WERI-Rb-1 (cell line): Measurements from ENCODE around the gene FBLN2.

ENCODE experiments used
- DNase-seq: peaks from one replicate; pipeline ENCODE4 v3.0.0-alpha.2; 2020
- H3K27ac ChIP-seq: fragments of 250-450 bp; sonication (Bioruptor Pico); 2 replicates; pipeline ENCODE4 v1.5.1; 2020; ENCODE audit warnings: mild to moderate bottlenecking, moderate library complexity
- H3K27me3 ChIP-seq: fragments of 250-450 bp; sonication (Bioruptor Pico); 2 replicates; pipeline ENCODE4 v1.5.1; 2021; ENCODE audit warnings: mild to moderate bottlenecking, low read depth, moderate library complexity; ENCODE audit not compliant: insufficient read depth, severe bottlenecking
- H3K36me3 ChIP-seq: fragments of 250-450 bp; sonication (Bioruptor Pico); 2 replicates; pipeline ENCODE4 v1.5.1; 2020; ENCODE audit warnings: mild to moderate bottlenecking, moderate library complexity
- H3K4me3 ChIP-seq: 2 replicates; pipeline ENCODE4 v1.5.1; 2011; ENCODE audit warnings: low read depth, mild to moderate bottlenecking, control low read depth, low read length
- H3K9me3 ChIP-seq: fragments of 250-450 bp; sonication (Bioruptor Pico); 2 replicates; pipeline ENCODE4 v1.5.1; 2021; ENCODE audit warnings: mild to moderate bottlenecking, moderate library complexity; ENCODE audit not compliant: severe bottlenecking
- CTCF ChIP-seq: IDR thresholded peaks from 2 replicates; pipeline ENCODE4 v1.5.1; 2011; ENCODE audit warnings: low read depth, mild to moderate bottlenecking, control low read depth, inconsistent platforms, low read length

FBLN2 gene

DNA sequence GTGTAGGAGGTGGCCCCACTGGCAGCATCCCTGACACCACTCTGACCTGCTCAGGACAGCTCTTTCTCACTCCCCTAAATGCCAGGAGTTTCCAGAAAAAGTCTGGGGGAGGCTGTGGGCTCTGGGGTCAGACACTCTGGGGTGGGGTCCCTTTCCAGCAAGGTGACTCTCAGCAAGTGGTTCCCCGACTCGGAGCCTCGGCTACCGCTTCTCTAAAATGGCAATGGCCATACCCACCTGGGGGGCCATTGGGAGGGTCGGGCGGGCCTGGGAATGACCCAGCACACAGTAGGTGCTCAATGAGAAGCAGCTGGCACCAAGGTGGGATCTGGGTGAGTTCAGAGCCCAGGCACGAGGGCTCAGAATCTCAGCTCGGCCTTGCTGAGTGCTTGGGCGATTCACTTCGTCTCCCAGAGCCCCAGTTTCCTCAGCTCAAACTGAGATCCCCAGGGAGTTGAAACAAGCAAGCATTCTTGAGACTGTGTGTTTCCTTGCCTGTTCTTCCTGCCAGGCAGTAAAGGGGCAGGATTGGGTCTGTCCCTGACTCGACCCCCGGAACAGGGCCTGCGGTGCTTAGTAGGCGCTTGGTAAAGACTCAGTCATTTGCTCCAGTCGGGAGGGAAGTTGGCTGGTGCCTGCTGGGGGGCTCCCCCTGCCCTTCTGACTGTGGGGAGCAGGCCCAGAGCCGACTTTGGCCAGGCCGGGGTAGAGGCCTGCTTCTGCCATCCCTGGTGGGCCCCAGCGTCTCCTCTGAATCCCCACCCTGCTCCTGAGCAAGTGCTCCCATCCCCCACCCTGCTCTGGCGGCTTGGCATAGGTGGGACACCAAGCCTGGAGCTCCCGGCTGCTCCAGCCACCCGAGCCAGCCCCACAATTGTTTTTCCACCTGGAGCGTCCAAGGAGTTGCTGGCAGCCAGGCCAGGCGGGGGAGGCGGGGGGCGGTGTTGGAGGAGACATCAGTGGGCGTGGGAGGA, 32.9 kb upstream of the FBLN2 start:
- H3K4me3 ChIP-seq, result no peak overlapping the region
- H3K27me3 ChIP-seq, result no peaks in the 10 kb centered on the region
- DNase-seq, result no peak
- no peak for TF ChIP-seq CTCF
- H3K36me3 ChIP-seq, result no peaks in the 10 kb centered on the region
- H3K27ac ChIP-seq, result no peak overlapping the region
- H3K9me3 ChIP-seq, result no peaks in the 10 kb centered on the region

DNA sequence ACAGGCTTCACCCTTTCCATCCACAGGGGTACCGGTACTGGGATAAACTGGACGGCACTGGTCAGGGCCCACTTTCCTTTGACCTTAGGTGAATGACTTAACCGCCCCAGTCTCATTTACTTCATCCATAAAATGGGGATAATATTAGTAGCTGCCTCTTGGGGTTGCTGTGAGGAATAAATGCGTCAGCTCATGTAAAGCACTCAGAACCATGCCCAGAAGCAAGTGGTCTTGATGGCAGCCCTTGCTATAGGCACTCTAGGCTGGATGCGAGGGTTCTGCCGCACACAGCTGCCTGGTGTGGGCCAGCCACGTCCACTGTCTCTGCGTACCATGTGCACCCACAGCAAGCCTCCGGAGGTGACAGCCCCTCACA, 32.2 kb upstream of the FBLN2 start:
- H3K27me3 ChIP-seq, result no peaks in the 10 kb centered on the region
- H3K9me3 ChIP-seq, result no peaks in the 10 kb centered on the region
- no peak for DNase-seq
- TF ChIP-seq CTCF, result no peak
- no peaks in the 10 kb centered on the region for H3K36me3 ChIP-seq
- H3K27ac ChIP-seq, result no peak overlapping the region
- H3K4me3 ChIP-seq, result no peak overlapping the region

- Histone ChIP-seq H3K27ac (no peak overlapping the region), H3K27me3 (no peaks in the 10 kb centered on the region), H3K36me3 (no peaks in the 10 kb centered on the region), H3K4me3 (no peak overlapping the region), H3K9me3 (no peaks in the 10 kb centered on the region)
- TF ChIP-seq CTCF, result no peak
- no peak for DNase-seq
Observed at GRCh38 chr3:13517253-13517977, 31.5 kb upstream of the FBLN2 start.

GRCh38 chr3:13518516-13518953, 30.4 kb upstream of the FBLN2 start:
- H3K27ac ChIP-seq, result no peak overlapping the region
- DNase-seq, result no peak
- no peaks in the 10 kb centered on the region for H3K27me3 ChIP-seq
- no peaks in the 10 kb centered on the region for H3K9me3 ChIP-seq
- no peak overlapping the region for H3K4me3 ChIP-seq
- H3K36me3 ChIP-seq, result no peaks in the 10 kb centered on the region
- TF ChIP-seq CTCF, result no peak

- Histone ChIP-seq H3K4me3 (no peak overlapping the region), H3K27ac (no peak overlapping the region), H3K36me3 (no peaks in the 10 kb centered on the region), H3K27me3 (no peaks in the 10 kb centered on the region), H3K9me3 (no peaks in the 10 kb centered on the region)
- 0 out of 2 replicates have a peak, but pooled peaks have one; percentile 11 for TF ChIP-seq CTCF
- peak; percentile 21 for DNase-seq
Observed at GRCh38 chr3:13519006-13519791, 29.7 kb upstream of the FBLN2 start.
